Measurements from ENCODE around the gene PPARG.
"Not testable (repeated sequence)": the region's sequence is repeated elsewhere in the genome, so short reads cannot be mapped to it uniquely, and the experiment has no call there.

Gene PPARG

GRCh38 chr3:12284591-12284990 lies 4.3 kb upstream of the PPARG start:
- H3K27me3 ChIP-seq (ENCODE audit: control insufficient read depth, insufficient read depth, low read length), result peaks cover 37% of the 10 kb centered on the region
- H3K4me1 ChIP-seq (ENCODE audit: control insufficient read depth, insufficient read depth, low read length), result no peaks in the 10 kb centered on the region
- H3K36me3 ChIP-seq (ENCODE audit: control insufficient read depth, insufficient read depth, low read length), result no peaks in the 10 kb centered on the region
- H3K9ac ChIP-seq (ENCODE audit: low read depth, low read length), result no peak overlapping the region
- H3K9me3 ChIP-seq (ENCODE audit: control insufficient read depth, insufficient read depth, low read length), result no peaks in the 10 kb centered on the region
- H3K4me3 ChIP-seq (ENCODE audit: low read depth, low read length), result no peak overlapping the region

- no peaks in the 10 kb centered on the region for H3K36me3 ChIP-seq (ENCODE audit: control insufficient read depth, insufficient read depth, low read length)
- H3K4me3 ChIP-seq (ENCODE audit: low read depth, low read length), result no peak overlapping the region
- H3K4me1 ChIP-seq (ENCODE audit: control insufficient read depth, insufficient read depth, low read length), result no peaks in the 10 kb centered on the region
- no peak overlapping the region for H3K9ac ChIP-seq (ENCODE audit: low read depth, low read length)
- peaks cover 41% of the 10 kb centered on the region for H3K27me3 ChIP-seq (ENCODE audit: control insufficient read depth, insufficient read depth, low read length)
- H3K9me3 ChIP-seq (ENCODE audit: control insufficient read depth, insufficient read depth, low read length), result no peaks in the 10 kb centered on the region
These were observed 3.8 kb upstream of the PPARG start for GRCh38 chr3:12285003-12285555.

GRCh38 chr3:12285779-12286178 lies 3.1 kb upstream of the PPARG start:
- H3K27me3 ChIP-seq (ENCODE audit: control insufficient read depth, insufficient read depth, low read length), result peaks cover 48% of the 10 kb centered on the region
- not testable (repeated sequence) for H3K9me3 ChIP-seq (ENCODE audit: control insufficient read depth, insufficient read depth, low read length); H3K4me3 ChIP-seq (ENCODE audit: low read depth, low read length); H3K36me3 ChIP-seq (ENCODE audit: control insufficient read depth, insufficient read depth, low read length); H3K4me1 ChIP-seq (ENCODE audit: control insufficient read depth, insufficient read depth, low read length); H3K9ac ChIP-seq (ENCODE audit: low read depth, low read length)

- Histone ChIP-seq H3K4me1 (ENCODE audit: control insufficient read depth, insufficient read depth, low read length) (no peaks in the 10 kb centered on the region), H3K36me3 (ENCODE audit: control insufficient read depth, insufficient read depth, low read length) (no peaks in the 10 kb centered on the region), H3K4me3 (ENCODE audit: low read depth, low read length) (no peak overlapping the region), H3K27me3 (ENCODE audit: control insufficient read depth, insufficient read depth, low read length) (peaks cover 56% of the 10 kb centered on the region), H3K9ac (ENCODE audit: low read depth, low read length) (no peak overlapping the region), H3K9me3 (ENCODE audit: control insufficient read depth, insufficient read depth, low read length) (no peaks in the 10 kb centered on the region)
These were observed 2.4 kb upstream of the PPARG start for GRCh38 chr3:12286504-12286903.

GRCh38 chr3:12286927-12287726 lies 1.7 kb upstream of the PPARG start:
- H3K4me3 ChIP-seq (ENCODE audit: low read depth, low read length), result peak overlapping the region; percentile 41

GRCh38 chr3:12287727-12288181 lies 1.1 kb upstream of the PPARG start:
- H3K9me3 ChIP-seq (ENCODE audit: control insufficient read depth, insufficient read depth, low read length), result no peaks in the 10 kb centered on the region
- no peak overlapping the region for H3K9ac ChIP-seq (ENCODE audit: low read depth, low read length)
- H3K4me3 ChIP-seq (ENCODE audit: low read depth, low read length), result peak overlapping the region; percentile 54
- peaks cover 68% of the 10 kb centered on the region for H3K27me3 ChIP-seq (ENCODE audit: control insufficient read depth, insufficient read depth, low read length)
- no peaks in the 10 kb centered on the region for H3K4me1 ChIP-seq (ENCODE audit: control insufficient read depth, insufficient read depth, low read length)
- no peaks in the 10 kb centered on the region for H3K36me3 ChIP-seq (ENCODE audit: control insufficient read depth, insufficient read depth, low read length)

More at GRCh38 chr3:12286927-12287726, 1.7 kb upstream of the PPARG start:
- no peaks in the 10 kb centered on the region for H3K9me3 ChIP-seq (ENCODE audit: control insufficient read depth, insufficient read depth, low read length)
- H3K27me3 ChIP-seq (ENCODE audit: control insufficient read depth, insufficient read depth, low read length), result peaks cover 62% of the 10 kb centered on the region
- H3K9ac ChIP-seq (ENCODE audit: low read depth, low read length), result no peak overlapping the region
- no peaks in the 10 kb centered on the region for H3K36me3 ChIP-seq (ENCODE audit: control insufficient read depth, insufficient read depth, low read length)
- no peaks in the 10 kb centered on the region for H3K4me1 ChIP-seq (ENCODE audit: control insufficient read depth, insufficient read depth, low read length)

GRCh38 chr3:12289524-12289923 lies 654 bp downstream of the PPARG start:
- H3K9me3 ChIP-seq (ENCODE audit: control insufficient read depth, insufficient read depth, low read length), result no peaks in the 10 kb centered on the region
- H3K27me3 ChIP-seq (ENCODE audit: control insufficient read depth, insufficient read depth, low read length), result peaks cover 75% of the 10 kb centered on the region
- H3K4me3 ChIP-seq (ENCODE audit: low read depth, low read length), result no peak overlapping the region
- H3K9ac ChIP-seq (ENCODE audit: low read depth, low read length), result no peak overlapping the region
- peaks cover 4% of the 10 kb centered on the region for H3K4me1 ChIP-seq (ENCODE audit: control insufficient read depth, insufficient read depth, low read length)
- no peaks in the 10 kb centered on the region for H3K36me3 ChIP-seq (ENCODE audit: control insufficient read depth, insufficient read depth, low read length)

GRCh38 chr3:12292770-12293169 lies 3.9 kb downstream of the PPARG start:
- H3K9me3 ChIP-seq (ENCODE audit: control insufficient read depth, insufficient read depth, low read length), result no peaks in the 10 kb centered on the region
- H3K4me1 ChIP-seq (ENCODE audit: control insufficient read depth, insufficient read depth, low read length), result peaks cover 4% of the 10 kb centered on the region
- H3K36me3 ChIP-seq (ENCODE audit: control insufficient read depth, insufficient read depth, low read length), result no peaks in the 10 kb centered on the region
- no peak overlapping the region for H3K9ac ChIP-seq (ENCODE audit: low read depth, low read length)
- no peak overlapping the region for H3K4me3 ChIP-seq (ENCODE audit: low read depth, low read length)
- peaks cover 49% of the 10 kb centered on the region for H3K27me3 ChIP-seq (ENCODE audit: control insufficient read depth, insufficient read depth, low read length)

GRCh38 chr3:12294885-12295580 lies 6.2 kb downstream of the PPARG start:
- Histone ChIP-seq H3K9ac (ENCODE audit: low read depth, low read length) (no peak overlapping the region), H3K4me1 (ENCODE audit: control insufficient read depth, insufficient read depth, low read length) (peaks cover 4% of the 10 kb centered on the region), H3K36me3 (ENCODE audit: control insufficient read depth, insufficient read depth, low read length) (no peaks in the 10 kb centered on the region), H3K4me3 (ENCODE audit: low read depth, low read length) (no peak overlapping the region), H3K9me3 (ENCODE audit: control insufficient read depth, insufficient read depth, low read length) (no peaks in the 10 kb centered on the region), H3K27me3 (ENCODE audit: control insufficient read depth, insufficient read depth, low read length) (peaks cover 36% of the 10 kb centered on the region)

- Histone ChIP-seq H3K36me3 (ENCODE audit: control insufficient read depth, insufficient read depth, low read length) (no peaks in the 10 kb centered on the region), H3K4me1 (ENCODE audit: control insufficient read depth, insufficient read depth, low read length) (peaks cover 4% of the 10 kb centered on the region), H3K9ac (ENCODE audit: low read depth, low read length) (no peak overlapping the region), H3K9me3 (ENCODE audit: control insufficient read depth, insufficient read depth, low read length) (no peaks in the 10 kb centered on the region), H3K4me3 (ENCODE audit: low read depth, low read length) (no peak overlapping the region), H3K27me3 (ENCODE audit: control insufficient read depth, insufficient read depth, low read length) (peaks cover 21% of the 10 kb centered on the region)
These were observed 7.6 kb downstream of the PPARG start for GRCh38 chr3:12296511-12296910.

GRCh38 chr3:12299026-12299425 lies 10.2 kb downstream of the PPARG start:
- H3K9ac ChIP-seq (ENCODE audit: low read depth, low read length), result no peak overlapping the region
- no peaks in the 10 kb centered on the region for H3K27me3 ChIP-seq (ENCODE audit: control insufficient read depth, insufficient read depth, low read length)
- no peaks in the 10 kb centered on the region for H3K36me3 ChIP-seq (ENCODE audit: control insufficient read depth, insufficient read depth, low read length)
- H3K9me3 ChIP-seq (ENCODE audit: control insufficient read depth, insufficient read depth, low read length), result no peaks in the 10 kb centered on the region
- peaks cover under 1% of the 10 kb centered on the region for H3K4me1 ChIP-seq (ENCODE audit: control insufficient read depth, insufficient read depth, low read length)
- H3K4me3 ChIP-seq (ENCODE audit: low read depth, low read length), result no peak overlapping the region

GRCh38 chr3:12300137-12300536 lies 11.3 kb downstream of the PPARG start:
- no peaks in the 10 kb centered on the region for H3K36me3 ChIP-seq (ENCODE audit: control insufficient read depth, insufficient read depth, low read length)
- H3K4me1 ChIP-seq (ENCODE audit: control insufficient read depth, insufficient read depth, low read length), result no peaks in the 10 kb centered on the region
- H3K27me3 ChIP-seq (ENCODE audit: control insufficient read depth, insufficient read depth, low read length), result peaks cover 3% of the 10 kb centered on the region
- no peaks in the 10 kb centered on the region for H3K9me3 ChIP-seq (ENCODE audit: control insufficient read depth, insufficient read depth, low read length)
- H3K4me3 ChIP-seq (ENCODE audit: low read depth, low read length), result no peak overlapping the region
- H3K9ac ChIP-seq (ENCODE audit: low read depth, low read length), result no peak overlapping the region
